LNCAP (cell line): ENCODE results near the gene SMC1B.

ENCODE experiments used
- CTCF ChIP-seq: fragments of 450-650 bp; IDR thresholded peaks from 2 replicates; pipeline ENCODE4 v1.5.1; 2017; ENCODE audit warnings: mild to moderate bottlenecking

SMC1B gene

DNA sequence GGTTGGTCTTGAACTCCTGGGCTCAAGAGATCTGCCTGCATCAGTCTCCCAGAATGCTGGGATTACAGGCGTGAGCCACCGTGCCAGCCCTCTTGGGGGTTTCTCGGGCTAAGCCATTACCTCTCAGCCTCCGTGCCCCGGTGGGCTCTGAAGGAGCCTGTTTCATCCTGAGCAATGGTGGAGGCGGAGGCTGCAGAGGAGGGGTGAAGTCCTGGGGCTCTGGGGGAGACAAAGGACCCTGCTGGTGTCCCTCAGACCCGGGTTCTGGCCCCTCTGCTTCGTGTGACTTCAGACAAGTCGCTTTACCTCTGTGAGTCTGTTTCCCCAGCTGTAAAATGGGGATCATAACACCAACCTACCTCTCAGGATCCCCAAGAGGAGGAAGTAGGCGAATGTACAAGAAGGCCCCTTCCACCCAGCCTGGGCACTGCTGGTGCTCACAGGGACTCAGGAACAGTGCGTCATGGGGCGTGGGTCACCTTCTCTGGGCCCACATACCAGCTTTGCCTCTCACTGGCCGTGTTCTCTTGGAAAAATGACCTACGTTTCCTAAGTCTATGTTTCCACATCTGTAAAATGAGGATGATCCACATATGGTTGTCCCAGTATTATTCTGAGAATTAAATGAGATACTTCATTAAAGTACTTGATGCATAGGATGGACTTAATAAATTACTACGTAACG lies 36.8 kb upstream of the SMC1B start:
- TF ChIP-seq CTCF: no peak

- no peak for TF ChIP-seq CTCF
These were observed 35.0 kb upstream of the SMC1B start for GRCh38 chr22:45448431-45448830.

- TF ChIP-seq CTCF: no peak
These were observed 32.8 kb upstream of the SMC1B start for GRCh38 chr22:45446216-45446615.

GRCh38 chr22:45445031-45445710 lies 31.8 kb upstream of the SMC1B start:
- TF ChIP-seq CTCF: no peak

GRCh38 chr22:45444168-45444567 lies 30.8 kb upstream of the SMC1B start:
- TF ChIP-seq CTCF: no peak

DNA sequence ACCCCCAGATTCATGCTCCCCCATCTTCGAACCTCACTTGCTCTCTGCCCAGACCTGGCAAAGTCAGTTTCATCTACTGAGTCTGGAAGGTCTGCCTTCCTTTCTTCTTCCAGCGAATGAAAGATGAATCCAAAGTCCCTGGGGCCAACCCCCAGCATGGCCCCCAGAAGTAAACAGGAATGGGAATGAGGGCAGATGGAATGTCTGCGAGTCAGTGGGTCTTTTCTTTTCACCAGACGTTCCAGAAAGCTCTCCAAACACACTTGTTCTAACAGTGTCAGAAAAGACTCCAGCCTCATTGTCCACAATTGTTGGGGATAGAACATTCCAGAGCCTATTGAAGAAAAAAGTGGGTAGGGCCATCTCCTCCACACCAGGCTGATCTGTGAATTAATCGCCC lies 28.7 kb upstream of the SMC1B start:
- TF ChIP-seq CTCF: no peak

GRCh38 chr22:45441138-45441537 lies 27.7 kb upstream of the SMC1B start:
- TF ChIP-seq CTCF: peak; percentile 82

DNA sequence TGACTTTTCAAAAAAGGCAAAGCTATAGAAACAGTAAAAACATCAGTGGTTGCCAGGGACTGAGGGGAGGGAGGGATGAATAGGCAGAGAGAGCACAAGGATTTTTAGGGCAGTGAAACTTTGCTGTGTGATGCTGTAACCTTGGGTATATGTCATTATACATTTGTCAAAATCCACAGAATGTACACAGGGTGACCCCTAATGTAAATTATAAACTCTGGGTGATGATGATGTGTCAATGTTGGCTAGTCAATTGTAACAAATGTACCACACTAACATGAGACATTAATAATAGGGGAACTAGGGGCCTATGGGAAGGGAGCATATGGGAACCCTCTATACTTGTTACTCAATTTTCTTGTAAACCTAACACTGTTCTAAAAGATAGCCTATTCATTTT lies 24.9 kb upstream of the SMC1B start:
- TF ChIP-seq CTCF: no peak
